SH-SY5Y (cell line): ENCODE measurements around the gene SKOR1.

ENCODE experiments used
- GATA2 ChIP-seq: IDR thresholded peaks from 2 replicates; pipeline ENCODE4 v1.6.1; 2011; ENCODE audit warnings: mild to moderate bottlenecking, low read depth, low read length
- GATA3 ChIP-seq: IDR thresholded peaks from 2 replicates; pipeline ENCODE4 v1.6.1; 2011; ENCODE audit warnings: low read depth, mild to moderate bottlenecking, low read length, moderate library complexity

DNA sequence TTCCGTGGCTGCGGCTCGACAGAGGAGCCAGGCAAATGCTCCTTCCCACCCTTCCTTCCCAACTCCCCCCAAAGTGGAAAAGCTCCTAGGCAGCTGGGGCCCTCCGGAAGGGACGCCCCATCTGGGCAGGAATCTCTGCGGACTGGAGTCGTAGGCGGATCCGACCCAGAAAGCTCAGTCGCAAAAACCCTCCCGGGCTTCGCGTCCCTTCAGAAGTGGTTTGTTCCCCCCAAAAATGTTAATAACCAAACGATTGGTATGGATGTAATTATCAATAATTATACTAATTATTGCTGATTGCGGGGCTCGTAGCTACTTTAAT, 10.8 kb downstream of the SKOR1 start:
- TF ChIP-seq GATA2 (no peak), GATA3 (no peak)
